HuH-7.5 (cell line): ENCODE measurements around the gene SLC12A3.
A peak's percentile ranks its signal among the peaks of the same experiment; 100 is the strongest.
"Not testable (repeated sequence)": the region's sequence is repeated elsewhere in the genome, so short reads cannot be mapped to it uniquely, and the experiment has no call there.

Source experiments
- DNase-seq: peaks from one replicate; pipeline ENCODE4 v3.0.0; 2011; ENCODE audit warnings: low spot score

The SLC12A3 gene

GRCh38 chr16:56921571-56921970 lies 56.6 kb downstream of the SLC12A3 start:
- DNase-seq, result no peak

GRCh38 chr16:56923481-56924091 lies 58.6 kb downstream of the SLC12A3 start:
- DNase-seq, result no peak

GRCh38 chr16:56927471-56927870 lies 62.5 kb downstream of the SLC12A3 start:
- DNase-seq, result no peak

- DNase-seq, result no peak
These were observed 64.6 kb downstream of the SLC12A3 start for GRCh38 chr16:56929639-56930038.

- no peak for DNase-seq
These were observed 65.7 kb downstream of the SLC12A3 start for GRCh38 chr16:56930486-56931270.

GRCh38 chr16:56931271-56931891 lies 66.4 kb downstream of the SLC12A3 start:
- DNase-seq, result no peak

GRCh38 chr16:56931892-56932720 lies 67.1 kb downstream of the SLC12A3 start, which contains the start of gene HERPUD1:
Gene HERPUD1 (plus strand): TSS chr16:56932142. CDS start chr16:56932245, 103 bp downstream.
- DNase-seq, result peak; percentile 92

GRCh38 chr16:56932721-56933619 lies 68.0 kb downstream of the SLC12A3 start:
- peak; percentile 58 for DNase-seq

GRCh38 chr16:56933828-56934598 lies 69.0 kb downstream of the SLC12A3 start:
- no peak for DNase-seq

GRCh38 chr16:56934599-56935145 lies 69.7 kb downstream of the SLC12A3 start:
- DNase-seq, result not testable (repeated sequence)

- DNase-seq, result no peak
These were observed 70.2 kb downstream of the SLC12A3 start for GRCh38 chr16:56935201-56935600.

- no peak for DNase-seq
These were observed 71.5 kb downstream of the SLC12A3 start for GRCh38 chr16:56936491-56936890.

- DNase-seq, result no peak
These were observed 71.9 kb downstream of the SLC12A3 start for GRCh38 chr16:56936950-56937349.

GRCh38 chr16:56938664-56939513 lies 73.9 kb downstream of the SLC12A3 start:
- DNase-seq, result no peak

GRCh38 chr16:56939801-56940200 lies 74.8 kb downstream of the SLC12A3 start:
- no peak for DNase-seq

GRCh38 chr16:56941092-56941491 lies 76.1 kb downstream of the SLC12A3 start:
- no peak for DNase-seq

GRCh38 chr16:56941856-56942331 lies 76.9 kb downstream of the SLC12A3 start:
- no peak for DNase-seq

- no peak for DNase-seq
These were observed 78.9 kb downstream of the SLC12A3 start for GRCh38 chr16:56943761-56944375.
